Tibial nerve (tissue), 3 donors: ENCODE results near the gene GCK.

Source experiments
- CTCF ChIP-seq, 5 experiments: fragments of 200-600 bp in 3 of 5; fragments of 450-650 bp in 2 of 5; sonication (generic) in 3 of 5; IDR thresholded peaks; one replicate each; pipeline ENCODE4 v1.5.1; 2016 to 2019; ENCODE audit warnings: antibody characterized with exemption in 5 of 5, mild to moderate bottlenecking in 3 of 5, moderate library complexity in 2 of 5
- POLR2A ChIP-seq, 2 donors: fragments of 450-650 bp; IDR thresholded peaks; one replicate each; pipeline ENCODE4 v1.6.1; 2017; ENCODE audit warnings: antibody characterized with exemption in 2 of 2, mild to moderate bottlenecking in 2 of 2, moderate library complexity in 2 of 2

- TF ChIP-seq CTCF (IDR thresholded peaks at IDR 0.05): no peak
- TF ChIP-seq POLR2A (IDR thresholded peaks at IDR 0.05): no peak
Observed at GRCh38 chr7:44227911-44228310, 38.7 kb upstream of the GCK start.
